ENCODE measurements around the gene DENND1C. TPM values are rescaled to one million over a fixed set of nuclear protein-coding genes. Genes with fewer than 3 reads are reported as not detected.
A peak's percentile ranks its signal among the peaks of the same experiment; 100 is the strongest.

Gene DENND1C
- polyA plus RNA-seq, 3 donors = 11.2 to 60.2 (median 20.5) TPM

DNA sequence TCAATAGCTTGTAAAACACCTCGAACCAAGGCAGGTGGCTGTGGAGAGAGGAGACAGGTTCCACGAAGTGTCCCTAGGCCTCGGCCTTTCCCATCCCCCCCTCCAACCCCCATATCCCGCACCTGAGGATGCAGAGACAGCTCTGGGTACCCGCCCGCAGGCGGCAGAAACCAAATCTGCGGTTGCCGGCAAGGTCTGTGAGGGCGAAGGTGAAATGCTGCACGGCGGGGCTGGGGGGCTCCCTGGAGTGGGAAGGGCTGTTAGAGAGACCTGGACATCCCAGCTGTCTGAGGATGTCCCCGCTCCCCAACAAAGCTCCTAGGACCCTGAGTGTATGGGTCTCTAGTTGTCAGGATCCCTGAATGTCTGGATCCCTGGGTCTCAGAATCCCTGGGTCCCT, 2.8 kb downstream of the DENND1C start:
- no peak overlapping the region for H3K9ac ChIP-seq (ENCODE audit: insufficient read depth, low read length, poor library complexity, severe bottlenecking)

GRCh38 chr19:6476896-6477431, 4.6 kb downstream of the DENND1C start:
- peaks cover 12% of the 10 kb centered on the region for H3K79me2 ChIP-seq (ENCODE audit: insufficient read depth, low read length)
- Mint-ChIP-seq H3K4me3 (no peak overlapping the region), H3K9me3 (peaks cover 0 to 8% (median 0%) of the 10 kb centered on the region in 7 donors), H3K4me1 (peaks cover 17% of the 10 kb centered on the region), H3K27me3 (ENCODE audit: low read depth in 3 of 3) (peaks cover 0 to 1% (median 0%) of the 10 kb centered on the region in 3 donors), H3K36me3 (peaks cover 30 to 62% of the 10 kb centered on the region in 2 donors), H3K27ac (peak overlapping the region in 2 of 7 donors; percentile 21 to 63)
- H3K9me3 ChIP-seq (replicated peaks in 1 of 2; ENCODE audit: control insufficient read depth in 1 of 2, insufficient read depth in 1 of 2, low read length in 2 of 2) = no peaks in the 10 kb centered on the region
- no peak overlapping the region for H3K4me3 ChIP-seq (replicated peaks in 1 of 3; ENCODE audit: low read depth in 2 of 3, low read length in 3 of 3)
- H2AFZ ChIP-seq (ENCODE audit: insufficient read depth, low read depth, low read length, poor library complexity, severe bottlenecking) = no peak overlapping the region
- intact Hi-C loops (cut with micrococcal nuclease) = no loop called here
- H3K9ac ChIP-seq (ENCODE audit: insufficient read depth, low read length, poor library complexity, severe bottlenecking) = no peak overlapping the region
- H3K4me2 ChIP-seq (replicated peaks; ENCODE audit: extremely low read depth, low read length, poor library complexity, severe bottlenecking) = no peak overlapping the region
- H3K4me1 ChIP-seq (ENCODE audit: control insufficient read depth in 1 of 2, insufficient read depth in 2 of 2, low read length in 2 of 2) = peaks cover 10 to 14% of the 10 kb centered on the region in 2 donors
- 98% methylated on average over 7 of the region's 29 CpGs for WGBS (ENCODE audit: insufficient coverage)
- H3K36me3 ChIP-seq (replicated peaks in 1 of 2; ENCODE audit: control insufficient read depth in 1 of 2, insufficient read depth in 2 of 2, low read length in 2 of 2) = peaks cover 36 to 58% of the 10 kb centered on the region in 2 donors
- TF ChIP-seq, protein P1, sequence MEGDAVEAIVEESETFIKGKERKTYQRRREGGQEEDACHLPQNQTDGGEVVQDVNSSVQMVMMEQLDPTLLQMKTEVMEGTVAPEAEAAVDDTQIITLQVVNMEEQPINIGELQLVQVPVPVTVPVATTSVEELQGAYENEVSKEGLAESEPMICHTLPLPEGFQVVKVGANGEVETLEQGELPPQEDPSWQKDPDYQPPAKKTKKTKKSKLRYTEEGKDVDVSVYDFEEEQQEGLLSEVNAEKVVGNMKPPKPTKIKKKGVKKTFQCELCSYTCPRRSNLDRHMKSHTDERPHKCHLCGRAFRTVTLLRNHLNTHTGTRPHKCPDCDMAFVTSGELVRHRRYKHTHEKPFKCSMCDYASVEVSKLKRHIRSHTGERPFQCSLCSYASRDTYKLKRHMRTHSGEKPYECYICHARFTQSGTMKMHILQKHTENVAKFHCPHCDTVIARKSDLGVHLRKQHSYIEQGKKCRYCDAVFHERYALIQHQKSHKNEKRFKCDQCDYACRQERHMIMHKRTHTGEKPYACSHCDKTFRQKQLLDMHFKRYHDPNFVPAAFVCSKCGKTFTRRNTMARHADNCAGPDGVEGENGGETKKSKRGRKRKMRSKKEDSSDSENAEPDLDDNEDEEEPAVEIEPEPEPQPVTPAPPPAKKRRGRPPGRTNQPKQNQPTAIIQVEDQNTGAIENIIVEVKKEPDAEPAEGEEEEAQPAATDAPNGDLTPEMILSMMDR (IDR thresholded peaks at IDR 0.05) = no peak
- no peaks in the 10 kb centered on the region for H4K20me1 ChIP-seq (ENCODE audit: insufficient read depth, low read length)
- no peak for DNase-seq
- H3K27ac ChIP-seq (ENCODE audit: low read depth in 1 of 2, low read length in 2 of 2) = no peak overlapping the region
- no peaks in the 10 kb centered on the region for H3K27me3 ChIP-seq (ENCODE audit: control insufficient read depth in 2 of 2, insufficient read depth in 2 of 2, low read length in 2 of 2)

More for the DNA sequence above, 2.8 kb downstream of the DENND1C start:
- WGBS (ENCODE audit: insufficient coverage) = 100% methylated on average over 1 of the region's 13 CpGs
- Histone ChIP-seq H3K79me2 (ENCODE audit: insufficient read depth, low read length) (peaks cover 13% of the 10 kb centered on the region), H4K20me1 (ENCODE audit: insufficient read depth, low read length) (no peaks in the 10 kb centered on the region), H3K4me3 (replicated peaks in 1 of 3; ENCODE audit: low read depth in 2 of 3, low read length in 3 of 3) (no peak overlapping the region), H2AFZ (ENCODE audit: insufficient read depth, low read depth, low read length, poor library complexity, severe bottlenecking) (no peak overlapping the region), H3K9me3 (replicated peaks in 1 of 2; ENCODE audit: control insufficient read depth in 1 of 2, insufficient read depth in 1 of 2, low read length in 2 of 2) (no peaks in the 10 kb centered on the region), H3K27ac (ENCODE audit: low read depth in 1 of 2, low read length in 2 of 2) (no peak overlapping the region), H3K36me3 (replicated peaks in 1 of 2; ENCODE audit: control insufficient read depth in 1 of 2, insufficient read depth in 2 of 2, low read length in 2 of 2) (peaks cover 33 to 48% of the 10 kb centered on the region in 2 donors), H3K4me1 (ENCODE audit: control insufficient read depth in 1 of 2, insufficient read depth in 2 of 2, low read length in 2 of 2) (peaks cover 15 to 21% of the 10 kb centered on the region in 2 donors), H3K27me3 (ENCODE audit: control insufficient read depth in 2 of 2, insufficient read depth in 2 of 2, low read length in 2 of 2) (no peaks in the 10 kb centered on the region), H3K4me2 (replicated peaks; ENCODE audit: extremely low read depth, low read length, poor library complexity, severe bottlenecking) (no peak overlapping the region)
- H3K9me3 Mint-ChIP-seq = peaks cover 0 to 8% (median 0%) of the 10 kb centered on the region in 7 donors
- H3K27me3 Mint-ChIP-seq (ENCODE audit: low read depth in 3 of 3) = peaks cover 0 to 7% (median 0%) of the 10 kb centered on the region in 3 donors
- no peak overlapping the region for H3K4me3 Mint-ChIP-seq
- TF ChIP-seq, protein P1 (IDR thresholded peaks at IDR 0.05) = no peak
- H3K36me3 Mint-ChIP-seq = peaks cover 26 to 46% of the 10 kb centered on the region in 2 donors
- peak overlapping the region in 1 of 7 donors; percentile 22 for H3K27ac Mint-ChIP-seq
- peaks cover 22% of the 10 kb centered on the region for H3K4me1 Mint-ChIP-seq
- no peak for DNase-seq
- intact Hi-C loops (cut with micrococcal nuclease) = no loop called here

Measured in CD14-positive monocyte (primary cell).